Mesothelial cell of epicardium (in vitro differentiated cells): ENCODE data around the gene TEK. TPM values are rescaled to one million over a fixed set of nuclear protein-coding genes. Genes with fewer than 3 reads are reported as not detected.
"Not testable (repeated sequence)": the region's sequence is repeated elsewhere in the genome, so short reads cannot be mapped to it uniquely, and the experiment has no call there.

Experiments
- DNase-seq, 2 experiments: peaks; one replicate each; pipeline ENCODE4 v3.0.0; 2021; ENCODE audit warnings: low spot score in 2 of 2; ENCODE audit not compliant: unreplicated experiment in 2 of 2
- H3K27ac Mint-ChIP-seq: 2 replicates; pipeline ENCODE4 v1.8.0; 2021; ENCODE audit warnings: mixed read lengths
- H3K27me3 Mint-ChIP-seq: 2 replicates; pipeline ENCODE4 v1.8.0; 2021; ENCODE audit warnings: low read depth, mixed read lengths
- H3K36me3 Mint-ChIP-seq: 2 replicates; pipeline ENCODE4 v1.8.0; 2021; ENCODE audit warnings: mixed read lengths
- H3K4me1 Mint-ChIP-seq: 2 replicates; pipeline ENCODE4 v1.8.0; 2021; ENCODE audit warnings: mixed read lengths
- H3K4me3 Mint-ChIP-seq: 2 replicates; pipeline ENCODE4 v1.8.0; 2021; ENCODE audit warnings: mild to moderate bottlenecking, moderate library complexity, mixed read lengths
- H3K9me3 Mint-ChIP-seq: 2 replicates; pipeline ENCODE4 v1.8.0; 2021; ENCODE audit warnings: mixed read lengths
- total RNA-seq: library from RNA; stranded (reverse); gene quantifications from 3 replicates; pipeline ENCODE4 v1.2.1, GENCODE V29; 2021
- TF ChIP-seq, protein P1 (sequence below): fragments of 200-600 bp; sonication (generic); IDR thresholded peaks from one replicate; pipeline ENCODE4 v1.5.0; 2021; ENCODE audit warnings: antibody characterized with exemption; ENCODE audit not compliant: unreplicated experiment

The TEK gene
- total RNA-seq, 1 donor from 2014 or later = 6.7 TPM

DNA sequence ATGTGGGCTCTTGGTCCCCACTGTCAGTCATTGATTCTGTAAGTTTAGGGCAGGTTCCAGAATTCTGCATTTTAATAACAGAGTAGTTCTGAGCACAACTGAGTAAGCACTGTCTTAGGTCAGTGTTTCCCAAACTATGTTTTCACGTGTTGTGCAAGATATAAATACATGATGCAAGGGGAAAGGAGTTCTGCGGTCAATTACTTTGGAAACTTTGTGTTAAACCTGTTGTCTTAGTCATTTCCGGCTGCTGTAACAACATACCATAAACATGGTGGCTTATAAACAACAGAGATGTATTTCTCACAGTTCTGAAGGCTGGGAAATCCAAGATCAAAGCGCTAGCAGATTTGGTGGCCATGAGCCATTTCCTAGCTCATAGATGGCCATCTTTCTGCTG, 118.2 kb downstream of the TEK start:
- H3K4me3 Mint-ChIP-seq = no peak overlapping the region
- no peak for DNase-seq
- H3K27me3 Mint-ChIP-seq = peaks cover 7% of the 10 kb centered on the region
- H3K27ac Mint-ChIP-seq = no peak overlapping the region
- TF ChIP-seq, protein P1, sequence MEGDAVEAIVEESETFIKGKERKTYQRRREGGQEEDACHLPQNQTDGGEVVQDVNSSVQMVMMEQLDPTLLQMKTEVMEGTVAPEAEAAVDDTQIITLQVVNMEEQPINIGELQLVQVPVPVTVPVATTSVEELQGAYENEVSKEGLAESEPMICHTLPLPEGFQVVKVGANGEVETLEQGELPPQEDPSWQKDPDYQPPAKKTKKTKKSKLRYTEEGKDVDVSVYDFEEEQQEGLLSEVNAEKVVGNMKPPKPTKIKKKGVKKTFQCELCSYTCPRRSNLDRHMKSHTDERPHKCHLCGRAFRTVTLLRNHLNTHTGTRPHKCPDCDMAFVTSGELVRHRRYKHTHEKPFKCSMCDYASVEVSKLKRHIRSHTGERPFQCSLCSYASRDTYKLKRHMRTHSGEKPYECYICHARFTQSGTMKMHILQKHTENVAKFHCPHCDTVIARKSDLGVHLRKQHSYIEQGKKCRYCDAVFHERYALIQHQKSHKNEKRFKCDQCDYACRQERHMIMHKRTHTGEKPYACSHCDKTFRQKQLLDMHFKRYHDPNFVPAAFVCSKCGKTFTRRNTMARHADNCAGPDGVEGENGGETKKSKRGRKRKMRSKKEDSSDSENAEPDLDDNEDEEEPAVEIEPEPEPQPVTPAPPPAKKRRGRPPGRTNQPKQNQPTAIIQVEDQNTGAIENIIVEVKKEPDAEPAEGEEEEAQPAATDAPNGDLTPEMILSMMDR = no peak
- peaks cover 4% of the 10 kb centered on the region for H3K36me3 Mint-ChIP-seq
- H3K9me3 Mint-ChIP-seq = peaks cover 7% of the 10 kb centered on the region
- no peaks in the 10 kb centered on the region for H3K4me1 Mint-ChIP-seq

DNA sequence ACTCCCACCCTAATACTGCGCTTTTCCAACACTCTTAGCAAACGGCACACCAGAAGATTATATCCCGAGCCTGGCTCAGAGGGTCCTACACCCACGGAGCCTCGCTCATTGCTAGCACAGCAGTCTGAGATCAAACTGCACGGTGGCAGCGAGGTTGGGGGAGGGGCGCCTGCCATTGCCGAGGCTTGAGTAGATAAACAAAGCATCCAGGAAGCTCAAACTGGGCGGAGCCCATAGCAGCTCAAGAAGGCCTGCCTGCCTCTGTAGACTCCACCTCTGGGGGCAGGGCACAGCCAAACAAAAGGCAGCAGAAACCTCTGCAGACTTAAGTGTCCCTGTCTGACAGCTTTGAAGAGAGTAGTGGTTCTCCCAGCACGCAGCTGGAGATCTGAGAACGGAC, 130.6 kb downstream of the TEK start:
- not testable (repeated sequence) for H3K4me3 Mint-ChIP-seq, H3K27ac Mint-ChIP-seq, H3K36me3 Mint-ChIP-seq, DNase-seq, H3K4me1 Mint-ChIP-seq, H3K27me3 Mint-ChIP-seq
- H3K9me3 Mint-ChIP-seq = peaks cover 59% of the 10 kb centered on the region

DNA sequence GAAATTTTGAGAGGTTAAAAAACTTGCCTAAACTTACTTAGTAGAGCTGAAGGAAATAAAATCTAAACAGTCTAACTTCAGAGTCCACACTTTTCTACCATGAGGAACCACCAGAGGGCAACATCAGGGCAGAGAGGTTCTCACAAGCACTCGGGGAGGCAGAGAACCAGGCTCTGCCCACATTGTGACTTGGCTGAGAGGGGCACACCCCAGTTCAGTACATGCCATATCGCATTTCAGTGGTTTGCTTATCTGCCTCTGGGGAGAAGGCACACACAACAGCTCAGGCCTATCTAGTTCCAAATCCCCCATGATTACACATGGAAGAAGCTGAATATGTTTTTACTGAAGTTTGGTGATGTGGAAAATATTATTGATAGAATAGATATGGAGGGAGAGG, 138.7 kb downstream of the TEK start:
- TF ChIP-seq, protein P1 = peak; percentile 46
- Mint-ChIP-seq H3K9me3 (peaks cover 11% of the 10 kb centered on the region), H3K36me3 (no peaks in the 10 kb centered on the region), H3K4me3 (no peak overlapping the region), H3K27me3 (no peaks in the 10 kb centered on the region), H3K27ac (no peak overlapping the region), H3K4me1 (peaks cover 2% of the 10 kb centered on the region)
- no peak for DNase-seq

DNA sequence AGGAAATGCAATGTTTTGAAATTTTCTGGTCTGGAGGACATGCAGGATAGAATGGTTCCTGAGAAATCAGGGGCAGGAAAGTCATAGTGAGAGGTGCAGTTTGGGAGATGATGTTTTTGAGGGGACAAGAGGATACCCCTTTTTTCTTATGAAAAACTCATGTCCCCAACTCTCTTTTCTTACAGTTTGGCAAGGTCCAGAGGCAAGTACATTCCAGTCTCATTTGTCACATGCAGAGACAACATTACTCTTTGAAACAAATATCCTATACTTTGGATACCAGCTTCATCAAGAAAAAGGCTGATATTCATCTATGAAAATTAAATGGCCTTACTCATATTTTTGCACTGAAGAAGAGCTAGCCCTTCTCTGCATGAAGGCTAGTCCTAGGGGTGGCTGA, 139.7 kb downstream of the TEK start:
- peaks cover 2% of the 10 kb centered on the region for H3K27me3 Mint-ChIP-seq
- no peak for DNase-seq
- no peaks in the 10 kb centered on the region for H3K36me3 Mint-ChIP-seq
- peaks cover 2% of the 10 kb centered on the region for H3K4me1 Mint-ChIP-seq
- no peak overlapping the region for H3K27ac Mint-ChIP-seq
- TF ChIP-seq, protein P1 = no peak
- H3K9me3 Mint-ChIP-seq = peaks cover 5% of the 10 kb centered on the region
- H3K4me3 Mint-ChIP-seq = no peak overlapping the region

DNA sequence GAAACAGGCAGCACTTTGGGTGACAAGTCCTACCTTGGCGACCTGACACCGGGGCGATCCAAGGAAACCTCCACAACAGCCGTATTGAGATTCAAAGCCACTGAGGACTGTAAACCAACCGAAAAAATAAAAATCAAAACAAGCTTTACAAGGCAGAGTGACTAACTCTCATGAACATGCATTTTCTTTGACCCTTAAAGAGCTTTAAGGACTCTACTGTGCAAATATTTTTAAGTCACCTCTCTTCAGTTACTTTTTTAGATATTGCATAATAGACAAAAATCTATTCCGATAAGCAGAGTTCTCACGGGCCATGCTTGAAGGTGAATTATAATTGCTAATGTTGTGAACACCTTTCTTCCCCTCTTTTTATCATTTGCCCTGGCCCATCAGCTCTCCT, 149.6 kb downstream of the TEK start:
- Mint-ChIP-seq H3K4me1 (no peaks in the 10 kb centered on the region), H3K9me3 (peaks cover 3% of the 10 kb centered on the region), H3K27ac (no peak overlapping the region), H3K4me3 (no peak overlapping the region), H3K36me3 (no peaks in the 10 kb centered on the region), H3K27me3 (peaks cover 4% of the 10 kb centered on the region)
- DNase-seq = no peak
- TF ChIP-seq, protein P1 = no peak

DNA sequence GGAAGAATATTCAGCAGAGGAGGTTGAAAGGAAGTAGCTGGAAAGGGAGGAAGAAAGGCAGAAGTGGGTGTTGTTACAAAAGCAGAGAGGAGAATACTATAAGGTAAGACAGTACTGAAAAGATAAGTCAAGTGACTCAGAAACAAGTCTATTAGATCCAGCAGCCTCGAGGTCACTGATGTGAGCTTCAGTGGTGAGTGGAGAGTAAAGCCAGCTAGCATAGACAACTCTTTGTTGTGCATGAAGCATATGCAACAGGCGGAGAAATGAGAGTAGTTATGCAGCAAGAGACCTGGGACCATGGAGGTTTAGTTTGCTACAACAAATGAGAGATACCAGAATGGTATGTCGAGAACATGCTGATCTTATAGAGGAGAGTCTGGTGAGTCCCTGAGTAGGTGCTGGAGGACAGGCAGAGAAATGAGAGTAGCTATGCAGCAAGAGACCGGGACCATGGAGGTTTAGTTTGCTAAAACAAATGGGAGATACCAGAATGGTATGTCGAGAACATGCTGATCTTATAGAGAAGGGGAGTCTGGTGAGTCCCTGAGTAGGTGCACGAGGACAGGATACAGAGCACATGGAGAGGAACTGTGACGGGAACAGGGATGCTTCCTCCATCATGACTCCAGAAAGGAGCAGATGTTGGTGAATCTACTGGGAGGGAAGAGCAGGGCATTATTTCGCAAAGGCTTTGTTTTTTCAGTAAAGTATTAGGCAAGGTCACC, 151.9 kb downstream of the TEK start:
- Mint-ChIP-seq H3K27ac (no peak overlapping the region), H3K4me3 (no peak overlapping the region), H3K9me3 (no peaks in the 10 kb centered on the region), H3K36me3 (no peaks in the 10 kb centered on the region), H3K27me3 (no peaks in the 10 kb centered on the region), H3K4me1 (no peaks in the 10 kb centered on the region)
- DNase-seq = no peak
- TF ChIP-seq, protein P1 = no peak
